IMR-90 (cell line): ENCODE measurements around the gene SPPL2C. TPM values are rescaled to one million over a fixed set of nuclear protein-coding genes. Genes with fewer than 3 reads are reported as not detected.

Experiments used
- ATAC-seq: fragments of 200-7000 bp; cut with Tn5 transposase; 2 replicates; pipeline ENCODE4 v1.9.1; 2020; ENCODE audit warnings: low read depth, mild to moderate bottlenecking, moderate library complexity
- BruUV-seq: library from RNA; stranded (reverse); fragments of 400-500 nt; replicated peaks from 2 replicates; lab custom pipeline; 2021; lab: Mats Ljungman, UMichigan
- CTCF ChIA-PET: fragments of 300-600 bp; formaldehyde crosslinking; extraction: SDS; loops from one replicate; lab custom pipeline; 2021; ENCODE audit warnings: antibody characterized with exemption; lab: Yijun Ruan, JAX
- POLR2A ChIA-PET: fragments of 300-600 bp; sonication (Branson Sonifier 250); formaldehyde crosslinking; loops from one replicate; lab custom pipeline; 2022; ENCODE audit warnings: antibody characterized with exemption; ENCODE audit not compliant: unreplicated experiment; lab: Charles Lee
- DNase-seq: peaks from one replicate; pipeline ENCODE4 v3.0.0; 2013
- H2AFZ ChIP-seq: replicated peaks from 2 replicates; pipeline ENCODE3; 2013; ENCODE audit warnings: low read length, mild to moderate bottlenecking; ENCODE audit not compliant: poor library complexity
- H2AK5ac ChIP-seq: 2 replicates; pipeline ENCODE4 v1.6.1; 2013; ENCODE audit warnings: low read depth, low read length, inconsistent platforms
- H2AK9ac ChIP-seq: replicated peaks from 2 replicates; pipeline ENCODE3; 2013; ENCODE audit warnings: mild to moderate bottlenecking, low read depth, low read length, moderate library complexity; ENCODE audit not compliant: poor library complexity
- H2BK120ac ChIP-seq: 2 replicates; pipeline ENCODE4 v1.6.1; 2013; ENCODE audit warnings: low read depth, low read length, inconsistent platforms
- H2BK15ac ChIP-seq: 3 replicates; pipeline ENCODE4 v1.6.1; 2013; ENCODE audit warnings: low read depth, low read length, inconsistent platforms
- H2BK20ac ChIP-seq: 2 replicates; pipeline ENCODE4 v1.6.1; 2013; ENCODE audit warnings: low read depth, mild to moderate bottlenecking, inconsistent platforms, low read length, moderate library complexity
- H2BK5ac ChIP-seq: 2 replicates; pipeline ENCODE4 v1.6.1; 2013; ENCODE audit warnings: mild to moderate bottlenecking, low read depth, low read length, inconsistent platforms; ENCODE audit not compliant: poor library complexity, severe bottlenecking
- H3K14ac ChIP-seq: replicated peaks from 2 replicates; pipeline ENCODE4 v1.6.1; 2013; ENCODE audit warnings: low read depth, low read length, inconsistent platforms
- H3K18ac ChIP-seq: 2 replicates; pipeline ENCODE4 v1.6.1; 2013; ENCODE audit warnings: low read depth, low read length, control low read depth
- H3K23ac ChIP-seq: 2 replicates; pipeline ENCODE4 v1.6.1; 2013; ENCODE audit warnings: low read depth, low read length, inconsistent platforms
- H3K27ac ChIP-seq: 2 replicates; pipeline ENCODE4 v1.5.1; 2013; ENCODE audit warnings: mild to moderate bottlenecking, control low read depth, low read length; ENCODE audit not compliant: insufficient read depth
- H3K27me3 ChIP-seq: 2 replicates; pipeline ENCODE4 v1.6.1; 2013; ENCODE audit warnings: low read length; ENCODE audit not compliant: control insufficient read depth, insufficient read depth
- H3K36me3 ChIP-seq: 2 replicates; pipeline ENCODE4 v1.6.1; 2013; ENCODE audit warnings: low read length, mixed read lengths; ENCODE audit not compliant: control insufficient read depth, insufficient read depth
- H3K4ac ChIP-seq: 2 replicates; pipeline ENCODE4 v1.6.1; 2013; ENCODE audit warnings: low read depth, low read length, inconsistent platforms
- H3K4me1 ChIP-seq: 2 replicates; pipeline ENCODE4 v1.6.1; 2013; ENCODE audit warnings: low read length, mixed read lengths; ENCODE audit not compliant: control insufficient read depth, insufficient read depth
- H3K4me2 ChIP-seq: 2 replicates; pipeline ENCODE4 v1.6.1; 2013; ENCODE audit warnings: low read depth, mild to moderate bottlenecking, control low read depth, low read length, moderate library complexity
- H3K4me3 ChIP-seq: 2 replicates; pipeline ENCODE4 v1.5.1; 2013; ENCODE audit warnings: low read depth, mild to moderate bottlenecking, control low read depth, low read length, moderate library complexity; ENCODE audit not compliant: insufficient read depth
- H3K56ac ChIP-seq: 2 replicates; pipeline ENCODE4 v1.6.1; 2013; ENCODE audit warnings: low read length, inconsistent platforms; ENCODE audit not compliant: insufficient read depth; ENCODE audit errors: extremely low read depth
- H3K79me1 ChIP-seq, 2 experiments: 2 replicates each; pipeline ENCODE4 v1.6.1; 2013; ENCODE audit warnings: low read length in 2 of 2, inconsistent platforms in 1 of 2, low read depth in 1 of 2
- H3K9ac ChIP-seq: 2 replicates; pipeline ENCODE4 v1.6.1; 2013; ENCODE audit warnings: low read depth, low read length, control low read depth
- H3K9me1 ChIP-seq: 2 replicates; pipeline ENCODE4 v1.6.1; 2013; ENCODE audit warnings: low read length, inconsistent platforms; ENCODE audit not compliant: insufficient read depth
- H3K9me3 ChIP-seq: 2 replicates; pipeline ENCODE4 v1.6.1; 2013; ENCODE audit warnings: low read length; ENCODE audit not compliant: control insufficient read depth, insufficient read depth
- H4K20me1 ChIP-seq: 2 replicates; pipeline ENCODE4 v1.6.1; 2013; ENCODE audit warnings: low read length, inconsistent platforms; ENCODE audit not compliant: insufficient read depth
- H4K5ac ChIP-seq: 2 replicates; pipeline ENCODE4 v1.6.1; 2013; ENCODE audit warnings: mild to moderate bottlenecking, low read depth, low read length, control low read depth
- H4K8ac ChIP-seq, 2 experiments: 2 replicates each; pipeline ENCODE4 v1.6.1; 2013; ENCODE audit warnings: low read depth in 2 of 2, low read length in 2 of 2, control low read depth in 1 of 2, inconsistent platforms in 1 of 2
- H4K91ac ChIP-seq: 2 replicates; pipeline ENCODE4 v1.6.1; 2013; ENCODE audit warnings: low read depth, low read length, inconsistent platforms; ENCODE audit not compliant: insufficient read depth
- CHD1 ChIP-seq: IDR thresholded peaks from 2 replicates; pipeline ENCODE4 v1.6.1; 2012; ENCODE audit warnings: low read depth, low read length, improper control_type of control experiment
- WGBS, 2 experiments: methylation state at CpG; one replicate each; pipeline versions ENCODE4 v1.1.5 to v1.1.7; 2013; ENCODE audit warnings: missing lambda C conversion rate in 2 of 2; ENCODE audit not compliant: insufficient read length in 1 of 2; ENCODE audit errors: extremely low coverage in 2 of 2; 5-methylcytosine and 5-hydroxymethylcytosine counted together
- dilution Hi-C: fragments of 300-500 bp; cut with HindIII; formaldehyde crosslinking; loops from one replicate; pipeline ENCODE4 v1.14.3; 2018; ENCODE audit warnings: low sequenced_read_pairs; ENCODE audit not compliant: unreplicated experiment
- in situ Hi-C: fragments of 300-500 bp; cut with MboI; formaldehyde crosslinking; loops from 3 replicates; pipeline ENCODE4 v1.14.3; 2019; ENCODE audit warnings: low sequenced_read_pairs, inconsistent platforms, mixed read lengths
- intact Hi-C: fragments of 100-400 bp; cut with micrococcal nuclease; formaldehyde crosslinking; loops from 2 replicates; pipeline ENCODE4 v1.10.0; 2022
- polyA plus RNA-seq, 3 experiments: library from polyadenylated mRNA; depleted of rRNA; stranded (reverse); fragments of >200 nt; gene quantifications; 2 replicates each; pipeline ENCODE4 v1.2.3, GENCODE V29; 2012; ENCODE audit warnings: low replicate concordance in 1 of 3
- total RNA-seq: library from RNA; depleted of rRNA; stranded (reverse); fragments of >200 nt; gene quantifications from 2 replicates; pipeline ENCODE4 v1.2.3, GENCODE V29; 2012

The SPPL2C gene
- total and polyA plus RNA-seq, 2 of the 4 experiments (the other 2 are of a cell fraction) = not detected

GRCh38 chr17:45847101-45847500, 2.4 kb downstream of the SPPL2C start:
- Histone ChIP-seq H4K20me1 (no peaks in the 10 kb centered on the region), H2BK5ac (no peak overlapping the region), H2AK9ac (no peak overlapping the region), H3K27ac (no peak overlapping the region), H3K23ac (no peak overlapping the region), H3K9me1 (no peaks in the 10 kb centered on the region), H4K91ac (no peak overlapping the region), H3K36me3 (no peaks in the 10 kb centered on the region), H2AFZ (no peak overlapping the region), H3K27me3 (peaks cover 10% of the 10 kb centered on the region), H3K4me2 (no peak overlapping the region), H3K56ac (no peak overlapping the region), H2BK20ac (no peak overlapping the region), H3K14ac (no peak overlapping the region), H4K5ac (no peak overlapping the region), H2BK120ac (no peak overlapping the region), H3K4me1 (no peaks in the 10 kb centered on the region), H3K18ac (no peak overlapping the region), H2BK15ac (no peak overlapping the region), H3K4me3 (no peak overlapping the region), H2AK5ac (no peak overlapping the region), H3K9ac (no peak overlapping the region), H3K79me1 (no peaks in the 10 kb centered on the region), H3K4ac (no peak overlapping the region), H3K9me3 (no peaks in the 10 kb centered on the region), H4K8ac (no peak overlapping the region)
- intact Hi-C loops = no loop called here
- WGBS, 2 experiments = 71% methylated on average over 1 of the region's 4 CpGs; no CpG with 5 or more reads in 1 of the 2 experiments
- no peak for ATAC-seq
- ChIA-PET CTCF (no interaction called here), POLR2A (no interaction called here)
- in situ Hi-C loops = loop anchor here (25.0 kb wide), 1 partner anchor 435 kb away; no protein-coding TSS in a partner anchor
- no peak for DNase-seq
- dilution Hi-C loops = no loop called here
- no TSS peak for BruUV-seq
- no peak for TF ChIP-seq CHD1
